ENCODE measurements around the gene PTPRE.

- TF ChIP-seq CTCF (conservative IDR thresholded peaks at IDR 0.05 in 1 of 2, IDR thresholded peaks at IDR 0.05 in 1 of 2; ENCODE audit: extremely low read depth in 1 of 2, insufficient read depth in 1 of 2, low read depth in 1 of 2, low read length in 2 of 2) (no peak), EZH2 (IDR thresholded peaks at IDR 0.05; ENCODE audit: borderline replicate concordance, low read length) (no peak)
These were observed 13.6 kb downstream of the PTPRE start for GRCh38 chr10:127920306-127921074.
